ENCODE data around the gene ALDOC.

GRCh38 chr17:28623696-28624095 lies 47.0 kb upstream of the ALDOC start:
- TF ChIP-seq, protein P1, sequence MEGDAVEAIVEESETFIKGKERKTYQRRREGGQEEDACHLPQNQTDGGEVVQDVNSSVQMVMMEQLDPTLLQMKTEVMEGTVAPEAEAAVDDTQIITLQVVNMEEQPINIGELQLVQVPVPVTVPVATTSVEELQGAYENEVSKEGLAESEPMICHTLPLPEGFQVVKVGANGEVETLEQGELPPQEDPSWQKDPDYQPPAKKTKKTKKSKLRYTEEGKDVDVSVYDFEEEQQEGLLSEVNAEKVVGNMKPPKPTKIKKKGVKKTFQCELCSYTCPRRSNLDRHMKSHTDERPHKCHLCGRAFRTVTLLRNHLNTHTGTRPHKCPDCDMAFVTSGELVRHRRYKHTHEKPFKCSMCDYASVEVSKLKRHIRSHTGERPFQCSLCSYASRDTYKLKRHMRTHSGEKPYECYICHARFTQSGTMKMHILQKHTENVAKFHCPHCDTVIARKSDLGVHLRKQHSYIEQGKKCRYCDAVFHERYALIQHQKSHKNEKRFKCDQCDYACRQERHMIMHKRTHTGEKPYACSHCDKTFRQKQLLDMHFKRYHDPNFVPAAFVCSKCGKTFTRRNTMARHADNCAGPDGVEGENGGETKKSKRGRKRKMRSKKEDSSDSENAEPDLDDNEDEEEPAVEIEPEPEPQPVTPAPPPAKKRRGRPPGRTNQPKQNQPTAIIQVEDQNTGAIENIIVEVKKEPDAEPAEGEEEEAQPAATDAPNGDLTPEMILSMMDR (IDR thresholded peaks at IDR 0.05) = no peak
- no peak for TF ChIP-seq POLR2A (IDR thresholded peaks at IDR 0.05)

All from breast epithelium (tissue), 3 donors.